Measurements from ENCODE around the gene HIP1.

- no peak for TF ChIP-seq EZH2phosphoT487 (IDR thresholded peaks at IDR 0.05)
- no peak for TF ChIP-seq CTCF (IDR thresholded peaks at IDR 0.05)
These were observed 50.3 kb downstream of the HIP1 start for GRCh38 chr7:75688200-75689136.
